PC-3 (cell line): Measurements from ENCODE around the gene TMEM59L. TPM values are rescaled to one million over a fixed set of nuclear protein-coding genes. Genes with fewer than 3 reads are reported as not detected.

Source experiments
- ATAC-seq: fragments of 200-7000 bp; cut with Tn5 transposase; 2 replicates; pipeline ENCODE4 v1.9.1; 2020; ENCODE audit warnings: mild to moderate bottlenecking, moderate library complexity
- BruUV-seq: library from RNA; stranded (reverse); fragments of 400-500 nt; replicated peaks from 2 replicates; lab custom pipeline; 2021; lab: Mats Ljungman, UMichigan
- CTCF ChIA-PET: fragments of 300-600 bp; sonication (Branson Sonifier 250); formaldehyde crosslinking; loops from one replicate; lab custom pipeline; 2022; ENCODE audit warnings: antibody characterized with exemption; lab: Charles Lee
- POLR2A ChIA-PET: fragments of 300-600 bp; sonication (Branson Sonifier 250); formaldehyde crosslinking; loops from one replicate; lab custom pipeline; 2022; ENCODE audit warnings: antibody characterized with exemption; ENCODE audit not compliant: unreplicated experiment; lab: Charles Lee
- DNase-seq: peaks from one replicate; pipeline ENCODE4 v3.0.0-alpha.2; 2015
- H2AFZ ChIP-seq: fragments of 300-600 bp; sonication (generic); 2 replicates; pipeline ENCODE4 v1.6.0; 2016; ENCODE audit warnings: antibody characterized with exemption, low read length
- H3F3A ChIP-seq: fragments of 300-600 bp; sonication (generic); one replicate; pipeline ENCODE4 v1.6.0; 2017; ENCODE audit warnings: antibody characterized with exemption, low read length, control low read depth, mild to moderate bottlenecking; ENCODE audit not compliant: unreplicated experiment
- H3K27ac ChIP-seq: fragments of 300-600 bp; sonication (generic); 2 replicates; pipeline ENCODE4 v1.5.1; 2016; ENCODE audit warnings: mild to moderate bottlenecking, low read length
- H3K27me3 ChIP-seq: fragments of 300-600 bp; sonication (generic); 2 replicates; pipeline ENCODE4 v1.6.1; 2016; ENCODE audit warnings: low read length, mixed read lengths
- H3K36me3 ChIP-seq: fragments of 300-600 bp; sonication (generic); 2 replicates; pipeline ENCODE4 v1.6.1; 2016; ENCODE audit warnings: low read depth, mixed run types, low read length, mixed read lengths
- H3K4me1 ChIP-seq: fragments of 300-600 bp; sonication (generic); 2 replicates; pipeline ENCODE4 v1.5.1; 2016; ENCODE audit warnings: low read length; ENCODE audit not compliant: insufficient read depth
- H3K4me2 ChIP-seq: fragments of 300-600 bp; sonication (generic); 2 replicates; pipeline ENCODE4 v1.6.0; 2016; ENCODE audit warnings: low read length
- H3K4me3 ChIP-seq: fragments of 300-600 bp; sonication (generic); 2 replicates; pipeline ENCODE4 v1.5.1; 2016; ENCODE audit warnings: mild to moderate bottlenecking, low read length, mixed read lengths
- H3K79me2 ChIP-seq: fragments of 300-600 bp; sonication (generic); 2 replicates; pipeline ENCODE4 v1.6.1; 2017; ENCODE audit warnings: low read length, mixed read lengths
- H3K9ac ChIP-seq: fragments of 300-600 bp; sonication (generic); 2 replicates; pipeline ENCODE4 v1.6.0; 2016; ENCODE audit warnings: mild to moderate bottlenecking, low read length
- H3K9me2 ChIP-seq: fragments of 300-600 bp; sonication (generic); replicated peaks from 2 replicates; pipeline ENCODE4 v1.6.1; 2016; ENCODE audit warnings: mixed run types, low read length, mixed read lengths
- H3K9me3 ChIP-seq: fragments of 300-600 bp; sonication (generic); 2 replicates; pipeline ENCODE4 v1.6.1; 2016; ENCODE audit warnings: low read length, mixed read lengths
- H4K20me1 ChIP-seq: fragments of 300-600 bp; sonication (generic); 2 replicates; pipeline ENCODE4 v1.6.1; 2016; ENCODE audit warnings: low read length, mixed read lengths
- EZH2 ChIP-seq: fragments of 300-600 bp; sonication (generic); IDR thresholded peaks from one replicate; pipeline ENCODE4 v1.6.1; 2017; ENCODE audit warnings: antibody characterized with exemption, mild to moderate bottlenecking, low read length; ENCODE audit not compliant: unreplicated experiment
- EZH2phosphoT487 ChIP-seq: fragments of 300-600 bp; sonication (generic); IDR thresholded peaks from 2 replicates; pipeline ENCODE4 v1.6.1; 2018; ENCODE audit warnings: mild to moderate bottlenecking, antibody characterized with exemption, low read length, borderline replicate concordance
- intact Hi-C: fragments of 100-400 bp; cut with micrococcal nuclease; formaldehyde crosslinking; loops from 2 replicates; pipeline ENCODE4 v1.9.0; 2023
- total RNA-seq: library from RNA; depleted of rRNA; stranded (reverse); fragments of >200 nt; gene quantifications from 2 replicates; pipeline ENCODE4 v1.2.3, GENCODE V29; 2014
- TF ChIP-seq, protein P1 (sequence below): fragments of 300-600 bp; sonication (generic); conservative IDR thresholded peaks from 2 replicates; pipeline ENCODE4 v1.5.1; 2017; ENCODE audit warnings: antibody characterized with exemption, low read depth, mild to moderate bottlenecking, low read length

TMEM59L gene
- total RNA-seq, 1 experiment from 2014 or later = 0.44 TPM

DNA sequence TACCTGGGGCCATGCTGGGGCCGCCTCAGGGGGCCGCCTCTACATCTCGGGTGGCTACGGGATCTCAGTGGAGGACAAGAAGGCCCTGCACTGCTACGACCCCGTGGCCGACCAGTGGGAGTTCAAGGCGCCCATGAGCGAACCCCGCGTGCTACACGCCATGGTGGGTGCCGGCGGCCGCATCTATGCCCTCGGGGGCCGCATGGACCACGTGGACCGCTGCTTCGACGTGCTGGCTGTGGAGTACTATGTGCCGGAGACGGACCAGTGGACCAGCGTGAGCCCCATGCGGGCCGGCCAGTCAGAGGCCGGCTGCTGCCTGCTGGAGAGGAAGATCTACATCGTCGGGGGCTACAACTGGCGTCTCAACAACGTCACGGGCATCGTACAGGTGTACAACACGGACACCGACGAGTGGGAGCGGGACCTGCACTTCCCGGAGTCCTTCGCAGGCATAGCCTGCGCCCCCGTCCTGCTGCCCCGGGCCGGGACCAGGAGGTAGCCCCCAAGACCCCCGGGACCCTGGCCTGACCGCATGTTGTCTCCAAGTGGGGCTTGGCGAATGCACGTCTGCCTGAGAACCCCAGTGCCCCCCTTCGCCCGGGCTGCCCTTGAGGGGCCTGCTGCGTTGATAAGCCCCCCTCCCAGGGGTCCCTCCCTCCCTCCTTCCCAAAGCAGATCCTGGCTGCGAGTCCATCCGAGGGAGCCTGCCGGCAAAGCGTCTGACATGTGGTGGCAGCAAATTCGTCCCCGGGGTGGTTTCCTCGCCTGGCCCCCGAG lies 56.3 kb downstream of the TMEM59L start:
- ATAC-seq (no peak), DNase-seq (no peak)
- intact Hi-C loops = no loop called here
- Histone ChIP-seq H4K20me1 (no peaks in the 10 kb centered on the region), H3K27ac (no peak overlapping the region), H2AFZ (no peak overlapping the region), H3K79me2 (no peaks in the 10 kb centered on the region), H3K4me3 (no peak overlapping the region), H3K4me1 (no peaks in the 10 kb centered on the region), H3K4me2 (no peak overlapping the region), H3K9me3 (no peaks in the 10 kb centered on the region), H3K36me3 (no peaks in the 10 kb centered on the region), H3K9ac (no peak overlapping the region), H3K27me3 (no peaks in the 10 kb centered on the region), H3F3A (no peaks in the 10 kb centered on the region), H3K9me2 (no peaks in the 10 kb centered on the region)
- ChIA-PET POLR2A (no interaction called here), CTCF (no interaction called here)
- TF ChIP-seq, protein P1, sequence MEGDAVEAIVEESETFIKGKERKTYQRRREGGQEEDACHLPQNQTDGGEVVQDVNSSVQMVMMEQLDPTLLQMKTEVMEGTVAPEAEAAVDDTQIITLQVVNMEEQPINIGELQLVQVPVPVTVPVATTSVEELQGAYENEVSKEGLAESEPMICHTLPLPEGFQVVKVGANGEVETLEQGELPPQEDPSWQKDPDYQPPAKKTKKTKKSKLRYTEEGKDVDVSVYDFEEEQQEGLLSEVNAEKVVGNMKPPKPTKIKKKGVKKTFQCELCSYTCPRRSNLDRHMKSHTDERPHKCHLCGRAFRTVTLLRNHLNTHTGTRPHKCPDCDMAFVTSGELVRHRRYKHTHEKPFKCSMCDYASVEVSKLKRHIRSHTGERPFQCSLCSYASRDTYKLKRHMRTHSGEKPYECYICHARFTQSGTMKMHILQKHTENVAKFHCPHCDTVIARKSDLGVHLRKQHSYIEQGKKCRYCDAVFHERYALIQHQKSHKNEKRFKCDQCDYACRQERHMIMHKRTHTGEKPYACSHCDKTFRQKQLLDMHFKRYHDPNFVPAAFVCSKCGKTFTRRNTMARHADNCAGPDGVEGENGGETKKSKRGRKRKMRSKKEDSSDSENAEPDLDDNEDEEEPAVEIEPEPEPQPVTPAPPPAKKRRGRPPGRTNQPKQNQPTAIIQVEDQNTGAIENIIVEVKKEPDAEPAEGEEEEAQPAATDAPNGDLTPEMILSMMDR = no peak
- TF ChIP-seq EZH2phosphoT487 (no peak), EZH2 (no peak)
- no TSS peak for BruUV-seq

DNA sequence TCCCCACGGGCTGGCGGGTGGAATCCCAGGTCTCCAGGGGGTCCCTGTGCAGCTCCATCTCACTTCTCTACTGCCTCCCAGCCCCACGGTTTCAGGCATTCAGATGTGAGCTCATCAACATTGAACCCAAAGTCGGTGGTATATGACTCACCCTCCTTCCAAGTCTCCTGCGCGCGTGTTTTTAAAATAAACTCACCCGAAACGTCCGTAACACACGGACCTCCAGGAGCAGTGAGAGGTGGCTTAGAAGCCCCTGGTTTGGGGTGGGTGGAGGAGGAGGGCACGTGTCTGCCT lies 56.8 kb downstream of the TMEM59L start:
- no peaks in the 10 kb centered on the region for H3K36me3 ChIP-seq
- H3F3A ChIP-seq = no peaks in the 10 kb centered on the region
- no peaks in the 10 kb centered on the region for H3K4me1 ChIP-seq
- ChIA-PET POLR2A (no interaction called here), CTCF (no interaction called here)
- no peak overlapping the region for H3K4me3 ChIP-seq
- no peaks in the 10 kb centered on the region for H3K79me2 ChIP-seq
- no peak overlapping the region for H3K27ac ChIP-seq
- H4K20me1 ChIP-seq = no peaks in the 10 kb centered on the region
- H2AFZ ChIP-seq = no peak overlapping the region
- DNase-seq = no peak
- no peaks in the 10 kb centered on the region for H3K27me3 ChIP-seq
- no peaks in the 10 kb centered on the region for H3K9me3 ChIP-seq
- no peak for ATAC-seq
- H3K9ac ChIP-seq = no peak overlapping the region
- intact Hi-C loops = no loop called here
- no peaks in the 10 kb centered on the region for H3K9me2 ChIP-seq
- BruUV-seq = no TSS peak
- TF ChIP-seq EZH2 = no peak
- TF ChIP-seq, protein P1 = no peak
- no peak for TF ChIP-seq EZH2phosphoT487
- no peak overlapping the region for H3K4me2 ChIP-seq

DNA sequence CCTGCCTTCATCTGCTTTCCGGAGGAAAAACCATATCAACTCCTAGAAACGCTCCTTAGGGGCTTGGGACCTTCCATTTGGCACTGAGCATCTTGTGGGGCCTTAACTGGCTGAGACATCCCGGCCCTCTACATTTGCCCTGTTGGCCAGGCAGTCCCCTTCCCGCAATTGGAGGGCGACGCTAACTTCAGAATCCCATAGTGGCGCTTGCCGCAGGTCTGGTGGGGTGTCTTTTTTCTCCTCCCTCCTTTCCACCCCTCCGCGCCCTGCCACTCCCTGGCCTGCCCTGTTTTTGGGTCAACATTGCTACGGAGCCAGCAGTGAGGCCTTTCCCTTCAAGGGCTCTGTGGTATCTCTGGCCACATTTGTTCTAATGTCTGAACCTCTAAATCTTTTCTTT lies 57.2 kb downstream of the TMEM59L start:
- DNase-seq = no peak
- H3K4me1 ChIP-seq = no peaks in the 10 kb centered on the region
- H3K9me2 ChIP-seq = no peaks in the 10 kb centered on the region
- ChIA-PET POLR2A (no interaction called here), CTCF (no interaction called here)
- no peaks in the 10 kb centered on the region for H3K36me3 ChIP-seq
- H3K9ac ChIP-seq = no peak overlapping the region
- no TSS peak for BruUV-seq
- no peaks in the 10 kb centered on the region for H3K27me3 ChIP-seq
- H3K4me2 ChIP-seq = no peak overlapping the region
- no peaks in the 10 kb centered on the region for H3F3A ChIP-seq
- intact Hi-C loops = no loop called here
- no peaks in the 10 kb centered on the region for H3K79me2 ChIP-seq
- no peak overlapping the region for H3K27ac ChIP-seq
- no peak overlapping the region for H3K4me3 ChIP-seq
- no peaks in the 10 kb centered on the region for H3K9me3 ChIP-seq
- no peaks in the 10 kb centered on the region for H4K20me1 ChIP-seq
- H2AFZ ChIP-seq = no peak overlapping the region
- no peak for ATAC-seq
- no peak for TF ChIP-seq EZH2
